HepG2 (cell line): ENCODE data around the gene KRT84.

Experiments
- TARDBP ChIP-seq: sonication (generic); formaldehyde crosslinking; IDR thresholded peaks from 2 replicates; pipeline ENCODE4 v1.8.0; 2022; ENCODE audit warnings: mild to moderate bottlenecking, missing genetic modification reagents
- ZNF740 ChIP-seq: sonication (generic); formaldehyde crosslinking; IDR thresholded peaks from 2 replicates; pipeline ENCODE4 v1.4.0; 2020; ENCODE audit warnings: missing genetic modification reagents

GRCh38 chr12:52356031-52356761, 29.3 kb downstream of the KRT84 start:
- TF ChIP-seq ZNF740: no peak
- TF ChIP-seq TARDBP: no peak
